Osteoblast (primary cell): Measurements from ENCODE around the gene CCDC92. TPM values are rescaled to one million over a fixed set of nuclear protein-coding genes. Genes with fewer than 3 reads are reported as not detected.

ENCODE experiments used
- DNase-seq: peaks from one replicate; pipeline ENCODE4 v3.0.0; 2011; ENCODE audit warnings: low spot score, mixed read lengths; ENCODE audit not compliant: insufficient read length; ENCODE audit errors: missing footprints
- H2AFZ ChIP-seq: 2 replicates; pipeline ENCODE4 v1.6.0; 2011; ENCODE audit warnings: mild to moderate bottlenecking, low read length
- H3K27ac ChIP-seq: 2 replicates; pipeline ENCODE4 v1.5.1; 2011; ENCODE audit warnings: mild to moderate bottlenecking, low read depth, low read length, moderate library complexity
- H3K27me3 ChIP-seq: 2 replicates; pipeline ENCODE4 v1.6.0; 2012; ENCODE audit warnings: mild to moderate bottlenecking, control low read depth, inconsistent platforms, low read length, moderate library complexity; ENCODE audit not compliant: insufficient read depth
- H3K36me3 ChIP-seq: 2 replicates; pipeline ENCODE4 v1.5.1; 2011; ENCODE audit warnings: mild to moderate bottlenecking, low read length, control low read depth, moderate library complexity; ENCODE audit not compliant: insufficient read depth
- H3K4me1 ChIP-seq: 2 replicates; pipeline ENCODE4 v1.5.1; 2011; ENCODE audit warnings: mild to moderate bottlenecking, low read length, control low read depth, moderate library complexity; ENCODE audit not compliant: insufficient read depth
- H3K4me2 ChIP-seq: 2 replicates; pipeline ENCODE4 v1.6.0; 2011; ENCODE audit warnings: mild to moderate bottlenecking, low read length; ENCODE audit not compliant: insufficient read depth
- H3K4me3 ChIP-seq: fragments of 200-600 bp; sonication (generic); 3 replicates; pipeline ENCODE4 v1.5.1; 2012; ENCODE audit warnings: mild to moderate bottlenecking, low read length, inconsistent platforms; ENCODE audit not compliant: insufficient read depth
- H3K79me2 ChIP-seq: 2 replicates; pipeline ENCODE4 v1.6.0; 2012; ENCODE audit warnings: mild to moderate bottlenecking, low read length, control low read depth, inconsistent platforms; ENCODE audit not compliant: insufficient read depth
- H3K9me3 ChIP-seq: 2 replicates; pipeline ENCODE4 v1.5.1; 2011; ENCODE audit warnings: low read depth, low read length, control low read depth
- H4K20me1 ChIP-seq: 2 replicates; pipeline ENCODE4 v1.6.0; 2012; ENCODE audit warnings: mild to moderate bottlenecking, low read length, control low read depth; ENCODE audit not compliant: insufficient read depth
- total RNA-seq: library from RNA; depleted of rRNA; stranded (reverse); fragments of >200 nt; gene quantifications from 2 replicates; pipeline ENCODE4 v1.2.3, GENCODE V29; 2012
- TF ChIP-seq, protein P1 (sequence below): IDR thresholded peaks from 2 replicates; pipeline ENCODE4 v1.5.1; 2011; ENCODE audit warnings: mild to moderate bottlenecking, low read depth, low read length, moderate library complexity; ENCODE audit errors: extremely low read depth

CCDC92 gene, protein sequence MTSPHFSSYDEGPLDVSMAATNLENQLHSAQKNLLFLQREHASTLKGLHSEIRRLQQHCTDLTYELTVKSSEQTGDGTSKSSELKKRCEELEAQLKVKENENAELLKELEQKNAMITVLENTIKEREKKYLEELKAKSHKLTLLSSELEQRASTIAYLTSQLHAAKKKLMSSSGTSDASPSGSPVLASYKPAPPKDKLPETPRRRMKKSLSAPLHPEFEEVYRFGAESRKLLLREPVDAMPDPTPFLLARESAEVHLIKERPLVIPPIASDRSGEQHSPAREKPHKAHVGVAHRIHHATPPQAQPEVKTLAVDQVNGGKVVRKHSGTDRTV
- total RNA-seq = 25.7 and 29.5 TPM in 2 replicates

DNA sequence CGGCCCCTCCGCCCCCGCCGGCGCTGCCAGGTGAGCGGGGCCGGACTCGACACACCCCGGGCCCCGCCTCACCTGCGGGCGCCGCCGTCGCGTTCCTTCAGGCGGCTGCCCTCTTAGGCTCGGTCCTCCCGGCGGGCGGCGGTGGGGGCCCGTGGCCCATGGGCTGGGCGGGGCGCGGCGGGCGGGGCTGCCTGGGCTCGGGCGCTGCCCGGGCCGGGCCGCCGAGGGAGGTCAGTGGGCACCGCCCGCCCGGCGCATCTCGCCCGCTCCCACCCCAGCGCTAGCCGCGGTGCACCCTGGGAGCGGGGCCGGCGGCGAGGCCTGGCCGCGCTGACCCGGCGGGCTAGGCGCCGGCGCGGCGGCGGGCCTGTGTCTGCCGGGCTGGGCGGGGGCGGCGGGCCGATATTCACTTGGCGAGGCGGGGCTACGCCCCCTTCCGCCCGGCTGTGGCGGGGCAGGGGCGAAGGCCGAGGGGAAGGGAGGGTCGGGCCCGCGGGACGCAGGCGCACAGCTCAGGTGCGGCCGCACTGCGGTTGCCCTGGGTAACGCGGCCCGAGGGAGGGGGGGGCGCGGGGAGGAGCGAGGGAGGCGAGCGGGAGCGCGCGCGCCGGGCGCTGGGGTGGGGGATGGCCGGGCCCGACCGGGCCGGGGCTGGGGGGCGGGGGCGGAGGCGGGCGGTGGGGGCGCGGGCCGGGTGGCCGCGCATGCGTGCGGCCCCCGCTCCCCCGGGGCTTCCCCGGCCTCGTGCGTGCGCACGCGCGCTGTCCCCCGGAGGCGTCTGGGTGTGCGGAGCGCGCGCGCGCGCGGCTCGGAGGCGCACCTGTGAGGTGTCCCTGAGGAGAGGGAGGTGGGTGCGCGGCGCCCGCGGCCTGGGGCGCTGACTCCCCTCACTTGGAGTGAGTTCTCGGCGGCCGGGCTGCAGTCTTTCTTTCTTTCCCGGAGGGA is at the start of gene CCDC92, which contains the start of gene ZNF664:
CCDC92 (minus strand) TSS at position 375 of the 945 bp plus-strand sequence. CDS start 28,526 bp downstream, outside the sequence.
ZNF664 (plus strand) TSS at position 759 of the 945 bp plus-strand sequence. CDS start 38,930 bp downstream, outside the sequence.
- H3K27me3 ChIP-seq = no peaks in the 10 kb centered on the region
- peaks cover 11% of the 10 kb centered on the region for H4K20me1 ChIP-seq
- peak within 1 kb of the TSS; percentile 96 for H3K4me2 ChIP-seq
- H3K79me2 ChIP-seq = peaks cover 55% of the 10 kb centered on the region
- peak within 1 kb of the TSS; percentile 82 for H2AFZ ChIP-seq
- TF ChIP-seq, protein P1, sequence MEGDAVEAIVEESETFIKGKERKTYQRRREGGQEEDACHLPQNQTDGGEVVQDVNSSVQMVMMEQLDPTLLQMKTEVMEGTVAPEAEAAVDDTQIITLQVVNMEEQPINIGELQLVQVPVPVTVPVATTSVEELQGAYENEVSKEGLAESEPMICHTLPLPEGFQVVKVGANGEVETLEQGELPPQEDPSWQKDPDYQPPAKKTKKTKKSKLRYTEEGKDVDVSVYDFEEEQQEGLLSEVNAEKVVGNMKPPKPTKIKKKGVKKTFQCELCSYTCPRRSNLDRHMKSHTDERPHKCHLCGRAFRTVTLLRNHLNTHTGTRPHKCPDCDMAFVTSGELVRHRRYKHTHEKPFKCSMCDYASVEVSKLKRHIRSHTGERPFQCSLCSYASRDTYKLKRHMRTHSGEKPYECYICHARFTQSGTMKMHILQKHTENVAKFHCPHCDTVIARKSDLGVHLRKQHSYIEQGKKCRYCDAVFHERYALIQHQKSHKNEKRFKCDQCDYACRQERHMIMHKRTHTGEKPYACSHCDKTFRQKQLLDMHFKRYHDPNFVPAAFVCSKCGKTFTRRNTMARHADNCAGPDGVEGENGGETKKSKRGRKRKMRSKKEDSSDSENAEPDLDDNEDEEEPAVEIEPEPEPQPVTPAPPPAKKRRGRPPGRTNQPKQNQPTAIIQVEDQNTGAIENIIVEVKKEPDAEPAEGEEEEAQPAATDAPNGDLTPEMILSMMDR = no peak
- H3K27ac ChIP-seq = peak within 1 kb of the TSS; percentile 58
- H3K4me1 ChIP-seq = peaks cover 48% of the 10 kb centered on the region
- DNase-seq = peak; percentile 99
- H3K9me3 ChIP-seq = no peaks in the 10 kb centered on the region
- H3K36me3 ChIP-seq = peaks cover 10% of the 10 kb centered on the region
- H3K4me3 ChIP-seq = peak within 1 kb of the TSS; percentile 80

DNA sequence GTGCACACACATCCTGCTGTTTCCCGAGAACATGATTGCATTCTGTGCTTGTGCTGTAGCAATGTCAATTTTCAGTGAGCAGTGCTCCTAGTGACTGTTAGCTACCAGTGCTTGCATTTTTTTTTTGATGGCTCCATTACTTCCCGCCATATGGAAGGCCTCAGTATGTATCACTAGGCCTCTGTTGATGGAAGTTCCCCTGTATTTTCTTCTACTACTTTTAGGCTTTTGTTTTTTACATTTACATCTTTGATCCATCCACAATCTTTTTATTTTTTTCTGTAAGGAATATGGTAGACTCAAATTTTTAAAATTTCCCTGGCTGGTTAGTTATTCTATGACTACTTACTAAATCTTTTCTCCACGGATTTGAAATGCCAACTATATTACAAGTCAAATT is 49.5 kb upstream of the CCDC92 start:
- no peaks in the 10 kb centered on the region for H3K36me3 ChIP-seq
- TF ChIP-seq, protein P1 = no peak

DNA sequence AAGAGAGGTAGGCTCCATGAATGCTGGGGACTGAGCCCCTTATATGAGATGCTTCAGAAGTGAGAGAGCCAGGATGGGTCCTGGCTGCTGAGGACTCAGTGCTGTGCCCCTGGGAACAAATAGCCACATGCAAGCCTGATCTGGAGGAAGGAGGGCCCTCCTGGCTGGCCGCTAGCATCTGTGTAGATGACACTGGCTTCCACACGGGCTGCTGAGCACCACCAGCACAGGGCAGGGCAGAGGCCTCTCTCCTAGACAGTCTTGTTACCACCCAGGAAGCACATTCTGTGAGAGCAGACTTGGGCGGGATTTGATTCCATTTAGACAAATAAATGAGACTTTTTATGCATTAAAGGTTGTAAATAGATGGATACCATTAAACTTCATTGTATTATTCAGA is 48.4 kb upstream of the CCDC92 start:
- H4K20me1 ChIP-seq = no peaks in the 10 kb centered on the region
- TF ChIP-seq, protein P1 = no peak
- no peak overlapping the region for H2AFZ ChIP-seq
- no peaks in the 10 kb centered on the region for H3K9me3 ChIP-seq
- peaks cover 31% of the 10 kb centered on the region for H3K4me1 ChIP-seq
- H3K79me2 ChIP-seq = no peaks in the 10 kb centered on the region
- H3K36me3 ChIP-seq = no peaks in the 10 kb centered on the region
- H3K27ac ChIP-seq = peak overlapping the region; percentile 10
- no peak overlapping the region for H3K4me2 ChIP-seq
- DNase-seq = no peak
- H3K4me3 ChIP-seq = no peak overlapping the region
- no peaks in the 10 kb centered on the region for H3K27me3 ChIP-seq

More for the DNA sequence above, 49.5 kb upstream of the CCDC92 start:
- Histone ChIP-seq H3K9me3 (no peaks in the 10 kb centered on the region), H4K20me1 (no peaks in the 10 kb centered on the region), H3K4me3 (no peak overlapping the region), H3K27me3 (no peaks in the 10 kb centered on the region), H2AFZ (no peak overlapping the region), H3K4me1 (peaks cover 43% of the 10 kb centered on the region), H3K4me2 (no peak overlapping the region), H3K27ac (no peak overlapping the region), H3K79me2 (no peaks in the 10 kb centered on the region)
- no peak for DNase-seq
